ENCODE measurements around the gene SCUBE1.

SCUBE1 gene

DNA sequence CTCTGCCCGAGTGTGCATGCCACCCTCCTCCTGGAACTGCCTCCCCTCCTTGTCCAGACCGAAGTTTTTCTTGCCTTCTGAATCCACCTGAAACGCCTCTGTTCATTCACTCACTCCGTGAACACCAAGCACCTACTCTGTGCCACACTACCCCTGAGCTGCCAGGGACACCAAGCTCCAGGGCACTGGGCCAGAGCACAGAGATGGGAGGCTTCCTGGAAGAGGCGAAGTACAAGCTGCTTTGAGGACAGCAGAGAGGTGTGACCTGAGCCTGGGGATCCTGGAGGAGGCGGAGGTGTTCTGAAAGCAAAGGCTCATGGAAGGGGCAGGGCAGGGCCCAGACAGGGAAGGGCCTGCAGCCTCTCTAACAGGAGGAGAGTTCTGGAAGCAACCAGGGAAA is 47.5 kb downstream of the SCUBE1 start:
- ChIA-PET POLR2A (ENCODE audit: low non-redundant PET) (no interaction called here), CTCF (interaction anchor here (0.7 kb wide), 1 partner anchor 682 kb away, joined by 3 read pairs; no protein-coding TSS in a partner anchor)
- TF ChIP-seq, protein P1, sequence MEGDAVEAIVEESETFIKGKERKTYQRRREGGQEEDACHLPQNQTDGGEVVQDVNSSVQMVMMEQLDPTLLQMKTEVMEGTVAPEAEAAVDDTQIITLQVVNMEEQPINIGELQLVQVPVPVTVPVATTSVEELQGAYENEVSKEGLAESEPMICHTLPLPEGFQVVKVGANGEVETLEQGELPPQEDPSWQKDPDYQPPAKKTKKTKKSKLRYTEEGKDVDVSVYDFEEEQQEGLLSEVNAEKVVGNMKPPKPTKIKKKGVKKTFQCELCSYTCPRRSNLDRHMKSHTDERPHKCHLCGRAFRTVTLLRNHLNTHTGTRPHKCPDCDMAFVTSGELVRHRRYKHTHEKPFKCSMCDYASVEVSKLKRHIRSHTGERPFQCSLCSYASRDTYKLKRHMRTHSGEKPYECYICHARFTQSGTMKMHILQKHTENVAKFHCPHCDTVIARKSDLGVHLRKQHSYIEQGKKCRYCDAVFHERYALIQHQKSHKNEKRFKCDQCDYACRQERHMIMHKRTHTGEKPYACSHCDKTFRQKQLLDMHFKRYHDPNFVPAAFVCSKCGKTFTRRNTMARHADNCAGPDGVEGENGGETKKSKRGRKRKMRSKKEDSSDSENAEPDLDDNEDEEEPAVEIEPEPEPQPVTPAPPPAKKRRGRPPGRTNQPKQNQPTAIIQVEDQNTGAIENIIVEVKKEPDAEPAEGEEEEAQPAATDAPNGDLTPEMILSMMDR (conservative IDR thresholded peaks at IDR 0.05; ENCODE audit: low read depth), result no peak
- no peak overlapping the region for H3K27ac ChIP-seq
- DNase-seq (ENCODE audit: low spot score), result no peak

DNA sequence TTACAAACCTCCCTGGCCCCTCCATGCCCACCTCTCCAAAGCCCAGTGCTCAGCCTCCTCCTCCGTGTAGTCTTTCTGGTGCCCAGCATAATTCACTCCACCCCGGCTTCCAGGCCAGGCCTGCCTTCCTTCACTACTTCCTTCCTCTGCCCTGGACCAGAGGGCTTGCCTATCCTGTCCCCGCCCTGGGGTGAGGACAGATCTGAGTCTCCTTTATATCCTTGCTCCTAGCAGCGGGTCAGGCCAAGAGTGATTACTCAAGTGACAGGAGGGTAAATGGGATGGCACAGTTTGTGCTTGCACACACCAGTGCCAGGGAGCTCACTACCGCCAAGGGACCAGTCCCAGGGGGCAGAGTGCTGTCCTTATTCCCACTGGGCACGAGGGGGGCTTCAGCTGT is 48.0 kb downstream of the SCUBE1 start:
- TF ChIP-seq, protein P1 (conservative IDR thresholded peaks at IDR 0.05; ENCODE audit: low read depth), result no peak
- CTCF ChIA-PET, result interaction anchor here (0.6 to 0.7 kb wide), 3 partner anchors 9 to 682 kb away, joined by 3 to 4 read pairs (median 3); no protein-coding TSS in a partner anchor
- no peak overlapping the region for H3K27ac ChIP-seq
- no peak for DNase-seq (ENCODE audit: low spot score)
- POLR2A ChIA-PET (ENCODE audit: low non-redundant PET), result no interaction called here

DNA sequence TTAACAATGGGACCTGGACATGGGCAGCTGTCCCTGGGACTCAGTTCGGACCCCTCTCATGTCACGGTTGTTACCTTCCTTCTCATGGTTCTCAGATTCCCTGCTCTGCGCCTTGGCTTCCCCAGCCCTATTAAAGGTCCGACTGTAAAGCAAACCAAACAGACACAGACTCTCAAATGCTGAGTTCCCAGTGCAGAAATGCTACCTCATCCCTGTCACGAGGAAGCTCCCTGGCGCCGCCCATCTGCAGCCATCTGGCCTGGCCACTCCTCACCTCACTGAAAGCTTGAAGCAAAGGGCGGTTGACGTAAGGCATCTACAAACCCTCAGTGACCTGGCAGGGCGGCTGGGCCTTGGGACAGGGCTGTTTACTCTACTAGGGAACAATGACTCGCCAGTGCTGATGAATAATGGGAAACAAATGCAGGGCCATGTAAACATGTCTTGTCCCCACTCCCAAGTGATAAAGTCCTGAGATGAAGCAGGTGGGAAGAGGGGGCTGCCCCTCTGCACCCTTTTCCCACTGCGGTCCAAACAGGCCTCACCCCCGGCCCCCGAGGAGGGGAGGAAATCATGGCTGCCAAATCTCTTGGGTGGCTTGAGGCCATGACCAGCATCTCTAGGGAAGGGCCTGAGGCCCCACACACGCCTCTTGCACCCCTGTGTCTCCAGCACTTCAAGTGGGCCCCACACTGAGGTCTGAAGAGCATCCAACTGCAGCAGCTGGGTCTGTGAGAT is 49.3 kb downstream of the SCUBE1 start:
- POLR2A ChIA-PET (ENCODE audit: low non-redundant PET), result no interaction called here
- no peak overlapping the region for H3K27ac ChIP-seq
- DNase-seq (ENCODE audit: low spot score), result no peak
- TF ChIP-seq, protein P1 (conservative IDR thresholded peaks at IDR 0.05; ENCODE audit: low read depth), result no peak
- CTCF ChIA-PET, result no interaction called here

DNA sequence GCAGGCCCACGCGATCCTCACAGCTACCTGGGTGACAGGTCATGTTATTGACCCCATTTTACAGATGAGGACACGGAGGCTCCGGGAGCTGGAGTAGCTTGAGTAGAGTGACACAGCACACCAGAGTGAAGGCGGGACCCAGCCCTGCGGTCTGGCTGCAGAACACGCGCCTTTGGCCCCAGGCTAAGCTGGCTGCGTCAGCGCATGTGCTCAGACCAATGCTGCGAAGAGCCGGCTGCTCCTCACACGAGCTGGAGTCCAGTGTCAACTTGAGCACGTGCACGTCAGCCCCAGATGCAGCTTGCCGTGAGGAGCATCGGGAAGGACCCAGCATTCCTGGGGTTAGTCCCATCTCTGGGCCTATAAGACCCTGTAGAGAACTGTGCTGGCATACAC is 49.9 kb downstream of the SCUBE1 start:
- ChIA-PET CTCF (no interaction called here), POLR2A (ENCODE audit: low non-redundant PET) (no interaction called here)
- H3K27ac ChIP-seq, result no peak overlapping the region
- no peak for DNase-seq (ENCODE audit: low spot score)
- TF ChIP-seq, protein P1 (conservative IDR thresholded peaks at IDR 0.05; ENCODE audit: low read depth), result no peak

DNA sequence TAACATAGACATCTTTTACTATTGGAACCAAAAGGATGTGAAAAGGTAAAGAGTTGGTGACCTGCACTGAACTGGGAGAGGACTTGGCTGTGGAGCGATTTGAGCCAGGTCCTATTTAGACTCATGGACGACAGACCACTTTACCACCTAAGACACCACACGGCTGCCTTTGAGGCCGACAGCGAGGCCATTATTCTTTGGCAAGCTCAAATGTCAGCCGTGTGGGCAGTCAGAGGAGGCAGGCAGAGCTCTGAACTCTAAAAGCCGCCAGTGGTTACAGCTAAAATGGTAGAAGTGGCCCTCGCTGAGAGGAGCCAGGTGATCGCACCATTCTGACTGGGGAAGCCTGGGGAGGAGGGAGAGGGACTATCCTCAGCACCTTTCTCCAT is 50.5 kb downstream of the SCUBE1 start:
- POLR2A ChIA-PET (ENCODE audit: low non-redundant PET), result no interaction called here
- CTCF ChIA-PET, result no interaction called here
- TF ChIP-seq, protein P1 (conservative IDR thresholded peaks at IDR 0.05; ENCODE audit: low read depth), result no peak
- DNase-seq (ENCODE audit: low spot score), result no peak
- no peak overlapping the region for H3K27ac ChIP-seq

DNA sequence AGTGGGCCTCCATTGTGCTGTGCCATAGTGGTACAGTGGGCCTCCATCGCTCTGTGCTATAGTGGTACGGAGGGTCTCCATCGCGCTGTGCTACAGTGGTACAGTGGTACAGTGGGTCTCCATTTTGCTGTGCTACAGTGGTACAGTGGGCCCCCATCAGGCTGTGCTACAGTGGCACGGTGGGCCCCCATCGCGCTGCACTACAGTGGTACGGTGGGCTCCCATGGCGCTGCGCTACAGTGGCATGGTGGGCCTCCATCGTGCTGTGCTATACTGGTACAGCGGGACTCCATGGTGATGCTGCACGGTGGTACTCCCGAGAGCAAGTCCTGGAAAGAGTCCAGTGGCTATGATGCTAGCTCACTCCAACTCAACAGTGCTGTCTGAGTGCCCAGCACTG is 51.8 kb downstream of the SCUBE1 start:
- CTCF ChIA-PET, result interaction anchor here (0.6 kb wide), 1 partner anchor 1834 kb away, joined by 7 read pairs; no protein-coding TSS in a partner anchor

More for the DNA sequence above, 51.8 kb downstream of the SCUBE1 start:
- TF ChIP-seq, protein P1 (conservative IDR thresholded peaks at IDR 0.05; ENCODE audit: low read depth), result no peak
- H3K27ac ChIP-seq, result no peak overlapping the region
- POLR2A ChIA-PET (ENCODE audit: low non-redundant PET), result no interaction called here
- DNase-seq (ENCODE audit: low spot score), result no peak
